ENCODE results near the gene CAMK2N1. TPM values are rescaled to one million over a fixed set of nuclear protein-coding genes. Genes with fewer than 3 reads are reported as not detected.

Gene CAMK2N1
- total and polyA plus RNA-seq, 4 donors = 12.3 to 15.1 (median 13.9) TPM

DNA sequence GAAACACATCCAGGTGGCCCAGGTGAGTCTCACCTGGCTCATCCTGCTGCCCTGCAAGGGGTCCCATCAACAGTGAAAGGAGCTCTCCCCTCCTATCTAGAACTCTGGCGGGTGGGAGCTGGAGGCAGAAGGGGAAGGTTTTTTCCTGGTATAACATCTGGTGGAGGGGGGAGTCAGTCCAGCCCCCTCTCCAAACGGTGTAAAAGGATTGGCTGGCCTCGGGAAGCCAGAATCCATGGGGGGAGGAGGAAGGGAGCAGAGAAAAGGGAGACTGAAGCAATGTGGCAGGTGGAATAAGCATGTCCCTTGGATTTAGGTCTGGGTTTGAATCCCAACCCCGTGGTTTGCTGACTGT is 1.2 kb upstream of the CAMK2N1 start:
- H3K9ac ChIP-seq (ENCODE audit: low read depth in 1 of 2, low read length in 2 of 2) = no peak overlapping the region
- H3K27me3 ChIP-seq (ENCODE audit: control insufficient read depth in 4 of 4, insufficient read depth in 4 of 4, low read length in 3 of 4) = no peaks in the 10 kb centered on the region
- H3K4me3 ChIP-seq (ENCODE audit: low read depth in 1 of 3, low read length in 3 of 3) = no peak overlapping the region
- WGBS = 49% methylated on average over 4 of the region's 4 CpGs
- peak overlapping the region in 1 of 2 donors; percentile 90 for H3K27ac ChIP-seq (ENCODE audit: low read depth in 1 of 2, low read length in 2 of 2)
- H3K9me3 ChIP-seq (ENCODE audit: control insufficient read depth in 4 of 4, low read length in 3 of 4) = no peaks in the 10 kb centered on the region
- no peaks in the 10 kb centered on the region for H3K36me3 ChIP-seq (ENCODE audit: control insufficient read depth in 4 of 4, insufficient read depth in 3 of 4, low read depth in 1 of 4, low read length in 3 of 4)
- TF ChIP-seq, protein P1, sequence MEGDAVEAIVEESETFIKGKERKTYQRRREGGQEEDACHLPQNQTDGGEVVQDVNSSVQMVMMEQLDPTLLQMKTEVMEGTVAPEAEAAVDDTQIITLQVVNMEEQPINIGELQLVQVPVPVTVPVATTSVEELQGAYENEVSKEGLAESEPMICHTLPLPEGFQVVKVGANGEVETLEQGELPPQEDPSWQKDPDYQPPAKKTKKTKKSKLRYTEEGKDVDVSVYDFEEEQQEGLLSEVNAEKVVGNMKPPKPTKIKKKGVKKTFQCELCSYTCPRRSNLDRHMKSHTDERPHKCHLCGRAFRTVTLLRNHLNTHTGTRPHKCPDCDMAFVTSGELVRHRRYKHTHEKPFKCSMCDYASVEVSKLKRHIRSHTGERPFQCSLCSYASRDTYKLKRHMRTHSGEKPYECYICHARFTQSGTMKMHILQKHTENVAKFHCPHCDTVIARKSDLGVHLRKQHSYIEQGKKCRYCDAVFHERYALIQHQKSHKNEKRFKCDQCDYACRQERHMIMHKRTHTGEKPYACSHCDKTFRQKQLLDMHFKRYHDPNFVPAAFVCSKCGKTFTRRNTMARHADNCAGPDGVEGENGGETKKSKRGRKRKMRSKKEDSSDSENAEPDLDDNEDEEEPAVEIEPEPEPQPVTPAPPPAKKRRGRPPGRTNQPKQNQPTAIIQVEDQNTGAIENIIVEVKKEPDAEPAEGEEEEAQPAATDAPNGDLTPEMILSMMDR (IDR thresholded peaks at IDR 0.05; ENCODE audit: low read depth, low read length, missing input control) = no peak
- TF ChIP-seq, protein P2, sequence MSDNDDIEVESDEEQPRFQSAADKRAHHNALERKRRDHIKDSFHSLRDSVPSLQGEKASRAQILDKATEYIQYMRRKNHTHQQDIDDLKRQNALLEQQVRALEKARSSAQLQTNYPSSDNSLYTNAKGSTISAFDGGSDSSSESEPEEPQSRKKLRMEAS (IDR thresholded peaks at IDR 0.05) = no peak
- TF ChIP-seq, protein P3, sequence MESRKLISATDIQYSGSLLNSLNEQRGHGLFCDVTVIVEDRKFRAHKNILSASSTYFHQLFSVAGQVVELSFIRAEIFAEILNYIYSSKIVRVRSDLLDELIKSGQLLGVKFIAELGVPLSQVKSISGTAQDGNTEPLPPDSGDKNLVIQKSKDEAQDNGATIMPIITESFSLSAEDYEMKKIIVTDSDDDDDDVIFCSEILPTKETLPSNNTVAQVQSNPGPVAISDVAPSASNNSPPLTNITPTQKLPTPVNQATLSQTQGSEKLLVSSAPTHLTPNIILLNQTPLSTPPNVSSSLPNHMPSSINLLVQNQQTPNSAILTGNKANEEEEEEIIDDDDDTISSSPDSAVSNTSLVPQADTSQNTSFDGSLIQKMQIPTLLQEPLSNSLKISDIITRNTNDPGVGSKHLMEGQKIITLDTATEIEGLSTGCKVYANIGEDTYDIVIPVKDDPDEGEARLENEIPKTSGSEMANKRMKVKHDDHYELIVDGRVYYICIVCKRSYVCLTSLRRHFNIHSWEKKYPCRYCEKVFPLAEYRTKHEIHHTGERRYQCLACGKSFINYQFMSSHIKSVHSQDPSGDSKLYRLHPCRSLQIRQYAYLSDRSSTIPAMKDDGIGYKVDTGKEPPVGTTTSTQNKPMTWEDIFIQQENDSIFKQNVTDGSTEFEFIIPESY (IDR thresholded peaks at IDR 0.05) = no peak
- TF ChIP-seq GABPA (IDR thresholded peaks at IDR 0.05 in 1 of 2, conservative IDR thresholded peaks at IDR 0.05 in 1 of 2) = no peak
- no peak for TF ChIP-seq JUND (IDR thresholded peaks at IDR 0.05)
- no peak for TF ChIP-seq HNF4G (IDR thresholded peaks at IDR 0.05)
- no peak for TF ChIP-seq FOXA1 (IDR thresholded peaks at IDR 0.05)
- no peak for TF ChIP-seq RXRA (IDR thresholded peaks at IDR 0.05)
- no peak for TF ChIP-seq TAF1 (conservative IDR thresholded peaks at IDR 0.05)
- no peak for TF ChIP-seq NR2F2 (IDR thresholded peaks at IDR 0.05)
- no peak for TF ChIP-seq FOXA2 (IDR thresholded peaks at IDR 0.05)
- no peak for TF ChIP-seq EGR1 (IDR thresholded peaks at IDR 0.05; ENCODE audit: low read depth in 2 of 2)
- TF ChIP-seq, protein P4, sequence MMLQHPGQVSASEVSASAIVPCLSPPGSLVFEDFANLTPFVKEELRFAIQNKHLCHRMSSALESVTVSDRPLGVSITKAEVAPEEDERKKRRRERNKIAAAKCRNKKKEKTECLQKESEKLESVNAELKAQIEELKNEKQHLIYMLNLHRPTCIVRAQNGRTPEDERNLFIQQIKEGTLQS (IDR thresholded peaks at IDR 0.05) = no peak
- TF ChIP-seq SP1 (IDR thresholded peaks at IDR 0.05) = no peak
- no peak for TF ChIP-seq RAD21 (IDR thresholded peaks at IDR 0.05)
- no peak for DNase-seq (ENCODE audit: low spot score)
- peaks cover 6 to 34% (median 24%) of the 10 kb centered on the region in 4 donors for H3K4me1 ChIP-seq (ENCODE audit: control insufficient read depth in 4 of 4, insufficient read depth in 4 of 4, low read length in 3 of 4)

DNA sequence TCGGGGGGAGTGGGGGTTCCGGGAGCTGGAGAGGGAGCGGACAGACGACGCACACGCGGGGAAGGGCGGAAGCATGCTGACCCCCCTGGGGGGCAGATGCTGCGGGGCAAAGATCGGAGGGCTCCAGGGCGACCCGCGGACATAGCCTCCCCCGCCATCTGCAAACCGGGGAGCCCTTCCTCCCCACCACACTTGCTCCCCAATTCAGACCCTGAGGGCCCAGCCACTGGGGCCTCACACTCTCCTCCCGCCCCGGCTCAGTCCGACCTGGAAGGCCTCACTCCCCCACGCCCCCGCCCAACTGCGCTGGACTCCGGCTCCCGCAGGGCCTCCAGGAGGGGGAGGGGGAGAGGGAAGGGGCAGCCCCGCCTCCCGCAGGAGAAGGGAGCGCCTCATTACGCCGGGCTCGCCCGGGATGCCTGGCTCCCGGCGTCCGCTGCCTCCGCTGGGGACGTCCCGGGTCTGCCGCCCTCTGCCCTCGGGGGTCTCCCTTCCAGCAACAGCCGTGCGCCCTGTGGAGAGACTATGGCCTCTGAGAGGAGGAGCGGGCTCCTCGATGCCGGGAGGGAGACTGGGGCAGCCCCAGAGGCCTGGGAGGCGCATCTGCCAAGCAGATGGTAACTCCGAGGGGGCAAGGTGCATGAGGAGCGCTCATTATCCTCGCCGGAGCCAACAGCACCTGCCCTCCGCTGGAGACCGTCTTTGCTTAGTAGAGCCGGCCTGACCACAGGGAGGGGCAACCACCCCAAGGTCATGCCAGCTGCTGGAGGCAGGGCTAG is 636 bp upstream of the CAMK2N1 start:
- H3K4me1 ChIP-seq (ENCODE audit: control insufficient read depth in 4 of 4, insufficient read depth in 4 of 4, low read length in 3 of 4) = peaks cover 8 to 39% (median 29%) of the 10 kb centered on the region in 4 donors
- TF ChIP-seq, protein P5, sequence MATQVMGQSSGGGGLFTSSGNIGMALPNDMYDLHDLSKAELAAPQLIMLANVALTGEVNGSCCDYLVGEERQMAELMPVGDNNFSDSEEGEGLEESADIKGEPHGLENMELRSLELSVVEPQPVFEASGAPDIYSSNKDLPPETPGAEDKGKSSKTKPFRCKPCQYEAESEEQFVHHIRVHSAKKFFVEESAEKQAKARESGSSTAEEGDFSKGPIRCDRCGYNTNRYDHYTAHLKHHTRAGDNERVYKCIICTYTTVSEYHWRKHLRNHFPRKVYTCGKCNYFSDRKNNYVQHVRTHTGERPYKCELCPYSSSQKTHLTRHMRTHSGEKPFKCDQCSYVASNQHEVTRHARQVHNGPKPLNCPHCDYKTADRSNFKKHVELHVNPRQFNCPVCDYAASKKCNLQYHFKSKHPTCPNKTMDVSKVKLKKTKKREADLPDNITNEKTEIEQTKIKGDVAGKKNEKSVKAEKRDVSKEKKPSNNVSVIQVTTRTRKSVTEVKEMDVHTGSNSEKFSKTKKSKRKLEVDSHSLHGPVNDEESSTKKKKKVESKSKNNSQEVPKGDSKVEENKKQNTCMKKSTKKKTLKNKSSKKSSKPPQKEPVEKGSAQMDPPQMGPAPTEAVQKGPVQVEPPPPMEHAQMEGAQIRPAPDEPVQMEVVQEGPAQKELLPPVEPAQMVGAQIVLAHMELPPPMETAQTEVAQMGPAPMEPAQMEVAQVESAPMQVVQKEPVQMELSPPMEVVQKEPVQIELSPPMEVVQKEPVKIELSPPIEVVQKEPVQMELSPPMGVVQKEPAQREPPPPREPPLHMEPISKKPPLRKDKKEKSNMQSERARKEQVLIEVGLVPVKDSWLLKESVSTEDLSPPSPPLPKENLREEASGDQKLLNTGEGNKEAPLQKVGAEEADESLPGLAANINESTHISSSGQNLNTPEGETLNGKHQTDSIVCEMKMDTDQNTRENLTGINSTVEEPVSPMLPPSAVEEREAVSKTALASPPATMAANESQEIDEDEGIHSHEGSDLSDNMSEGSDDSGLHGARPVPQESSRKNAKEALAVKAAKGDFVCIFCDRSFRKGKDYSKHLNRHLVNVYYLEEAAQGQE (IDR thresholded peaks at IDR 0.05) = no peak
- TF ChIP-seq RAD21 (IDR thresholded peaks at IDR 0.05) (peak in 1 of 2 donors; percentile 7), HNF4G (IDR thresholded peaks at IDR 0.05) (peak; percentile 10), SP1 (IDR thresholded peaks at IDR 0.05) (peak; percentile 41), FOXA1 (IDR thresholded peaks at IDR 0.05) (no peak), TAF1 (conservative IDR thresholded peaks at IDR 0.05) (no peak), HNF4A (conservative IDR thresholded peaks at IDR 0.05) (peak in 1 of 2 donors; percentile 41), EGR1 (IDR thresholded peaks at IDR 0.05; ENCODE audit: low read depth in 2 of 2) (peak; percentile 65 to 76)
- TF ChIP-seq, protein P3 (IDR thresholded peaks at IDR 0.05) = no peak
- peak overlapping the region in 1 of 2 donors; percentile 54 for H3K9ac ChIP-seq (ENCODE audit: low read depth in 1 of 2, low read length in 2 of 2)
- WGBS = 3% methylated on average over 51 of the region's 51 CpGs
- H3K27me3 ChIP-seq (ENCODE audit: control insufficient read depth in 4 of 4, insufficient read depth in 4 of 4, low read length in 3 of 4) = no peaks in the 10 kb centered on the region
- H3K27ac ChIP-seq (ENCODE audit: low read depth in 1 of 2, low read length in 2 of 2) = peak overlapping the region; percentile 90 to 97
- DNase-seq (ENCODE audit: low spot score) = peak; percentile 67
- no peaks in the 10 kb centered on the region for H3K9me3 ChIP-seq (ENCODE audit: control insufficient read depth in 4 of 4, low read length in 3 of 4)
- H3K36me3 ChIP-seq (ENCODE audit: control insufficient read depth in 4 of 4, insufficient read depth in 3 of 4, low read depth in 1 of 4, low read length in 3 of 4) = no peaks in the 10 kb centered on the region
- peak overlapping the region; percentile 54 to 87 (median 60) for H3K4me3 ChIP-seq (ENCODE audit: low read depth in 1 of 3, low read length in 3 of 3)
